Smooth muscle cell of bladder (primary cell): ENCODE measurements around the gene FLRT3. TPM values are rescaled to one million over a fixed set of nuclear protein-coding genes. Genes with fewer than 3 reads are reported as not detected.

Experiments
- total RNA-seq: library from RNA; depleted of rRNA; stranded (reverse); fragments of >200 nt; gene quantifications from 2 replicates; pipeline ENCODE4 v1.2.3, GENCODE V29; 2014

FLRT3 gene
- total RNA-seq = 8.7 and 32.9 TPM in 2 replicates

DNA sequence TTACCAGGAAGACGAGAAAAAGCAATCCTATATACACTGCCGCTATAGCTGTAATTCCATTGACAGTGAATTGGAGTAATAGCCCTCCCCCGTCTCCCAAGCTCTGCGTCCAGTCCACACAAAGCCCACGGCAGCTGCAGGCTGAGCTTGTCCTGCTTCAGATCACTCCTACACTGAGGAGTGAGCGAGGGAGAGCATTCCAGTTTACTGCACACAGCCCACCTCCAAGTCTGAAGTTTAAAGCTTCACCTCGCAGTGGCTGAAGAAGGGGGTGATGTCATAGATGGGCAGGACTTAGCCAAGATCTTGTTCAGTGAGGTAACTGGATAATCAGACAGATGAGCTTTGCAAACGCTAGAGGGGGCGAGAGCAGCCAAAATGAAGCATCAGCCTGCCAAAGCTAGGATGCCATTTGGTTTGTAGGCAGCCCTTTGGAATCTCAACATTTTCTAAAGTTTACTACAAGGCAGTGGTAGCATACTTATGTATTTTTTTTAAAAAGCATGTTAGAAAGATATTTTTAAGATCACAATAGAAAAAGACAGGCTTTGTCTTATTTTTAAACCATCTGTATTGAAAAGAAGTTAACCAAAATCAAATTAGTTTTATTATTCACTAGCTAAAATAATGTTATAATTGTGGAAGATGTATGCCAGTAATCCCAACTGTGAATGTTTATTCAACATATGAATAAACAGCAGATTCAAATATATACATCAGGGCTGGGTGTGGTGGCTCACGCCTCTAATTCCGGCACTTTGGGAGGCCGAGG, at the start of gene FLRT3:
TSS of gene FLRT3 (minus strand) at position 213 of the 772 bp plus-strand sequence. CDS start 10,106 bp downstream, outside the sequence.

